Transverse colon (tissue), 3 donors: ENCODE data around the gene ETFB.

Source experiments
- POLR2A ChIP-seq: fragments of 450-650 bp; IDR thresholded peaks from one replicate; pipeline ENCODE4 v1.6.1; 2016; ENCODE audit warnings: antibody characterized with exemption, mild to moderate bottlenecking, moderate library complexity
- POLR2AphosphoS5 ChIP-seq, 3 donors: sonication (generic); formaldehyde crosslinking; IDR thresholded peaks; one replicate each; pipeline ENCODE4 v1.6.1; 2016; ENCODE audit warnings: antibody characterized with exemption in 3 of 3

- TF ChIP-seq POLR2AphosphoS5 (IDR thresholded peaks at IDR 0.05): no peak
- TF ChIP-seq POLR2A: no peak
Observed at GRCh38 chr19:51297406-51297805, 68.8 kb downstream of the ETFB start.
